GM06990 (cell line): ENCODE results near the gene ZNF331.

Source experiments
- DNase-seq: peaks from one replicate; pipeline ENCODE4 v3.0.0-alpha.2; 2011; ENCODE audit not compliant: insufficient read length; ENCODE audit errors: extremely low read depth
- H3K27me3 ChIP-seq: replicated peaks from 2 replicates; pipeline ENCODE4 v1.6.0; 2011; ENCODE audit warnings: low read length; ENCODE audit not compliant: control insufficient read depth, insufficient read depth
- H3K36me3 ChIP-seq: 2 replicates; pipeline ENCODE4 v1.5.1; 2011; ENCODE audit warnings: low read length; ENCODE audit not compliant: control insufficient read depth, insufficient read depth
- H3K4me3 ChIP-seq: replicated peaks from 2 replicates; pipeline ENCODE4 v1.5.1; 2011; ENCODE audit warnings: low read depth, mild to moderate bottlenecking, control low read depth, low read length
- TF ChIP-seq, protein P1 (sequence below): IDR thresholded peaks from 2 replicates; pipeline ENCODE4 v1.5.1; 2011; ENCODE audit warnings: low read length, control low read depth, mild to moderate bottlenecking, inconsistent platforms; ENCODE audit not compliant: insufficient read depth, poor library complexity, severe bottlenecking

The ZNF331 gene

DNA sequence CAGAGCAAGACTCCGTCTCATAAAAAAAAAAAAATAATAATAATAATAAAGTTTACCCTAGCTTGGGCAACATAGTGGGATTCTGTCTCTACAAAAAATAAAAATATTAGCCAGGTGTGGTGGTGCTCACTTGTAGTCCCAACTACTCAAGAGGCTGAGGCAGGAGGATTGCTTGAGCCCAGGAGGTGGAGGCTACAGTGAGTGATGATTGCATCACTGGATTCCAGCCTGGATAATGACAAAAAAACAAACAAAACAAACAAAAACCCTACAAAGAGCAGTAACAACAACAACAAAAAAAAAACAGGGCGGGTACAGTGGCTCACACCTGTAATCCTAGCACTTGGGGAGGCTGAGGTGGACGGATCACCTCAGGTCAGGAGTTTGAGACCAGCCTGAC lies 45.2 kb downstream of the ZNF331 start:
- no peak for DNase-seq
- Histone ChIP-seq H3K27me3 (no peaks in the 10 kb centered on the region), H3K36me3 (no peaks in the 10 kb centered on the region), H3K4me3 (no peak overlapping the region)
- TF ChIP-seq, protein P1, sequence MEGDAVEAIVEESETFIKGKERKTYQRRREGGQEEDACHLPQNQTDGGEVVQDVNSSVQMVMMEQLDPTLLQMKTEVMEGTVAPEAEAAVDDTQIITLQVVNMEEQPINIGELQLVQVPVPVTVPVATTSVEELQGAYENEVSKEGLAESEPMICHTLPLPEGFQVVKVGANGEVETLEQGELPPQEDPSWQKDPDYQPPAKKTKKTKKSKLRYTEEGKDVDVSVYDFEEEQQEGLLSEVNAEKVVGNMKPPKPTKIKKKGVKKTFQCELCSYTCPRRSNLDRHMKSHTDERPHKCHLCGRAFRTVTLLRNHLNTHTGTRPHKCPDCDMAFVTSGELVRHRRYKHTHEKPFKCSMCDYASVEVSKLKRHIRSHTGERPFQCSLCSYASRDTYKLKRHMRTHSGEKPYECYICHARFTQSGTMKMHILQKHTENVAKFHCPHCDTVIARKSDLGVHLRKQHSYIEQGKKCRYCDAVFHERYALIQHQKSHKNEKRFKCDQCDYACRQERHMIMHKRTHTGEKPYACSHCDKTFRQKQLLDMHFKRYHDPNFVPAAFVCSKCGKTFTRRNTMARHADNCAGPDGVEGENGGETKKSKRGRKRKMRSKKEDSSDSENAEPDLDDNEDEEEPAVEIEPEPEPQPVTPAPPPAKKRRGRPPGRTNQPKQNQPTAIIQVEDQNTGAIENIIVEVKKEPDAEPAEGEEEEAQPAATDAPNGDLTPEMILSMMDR = no peak

DNA sequence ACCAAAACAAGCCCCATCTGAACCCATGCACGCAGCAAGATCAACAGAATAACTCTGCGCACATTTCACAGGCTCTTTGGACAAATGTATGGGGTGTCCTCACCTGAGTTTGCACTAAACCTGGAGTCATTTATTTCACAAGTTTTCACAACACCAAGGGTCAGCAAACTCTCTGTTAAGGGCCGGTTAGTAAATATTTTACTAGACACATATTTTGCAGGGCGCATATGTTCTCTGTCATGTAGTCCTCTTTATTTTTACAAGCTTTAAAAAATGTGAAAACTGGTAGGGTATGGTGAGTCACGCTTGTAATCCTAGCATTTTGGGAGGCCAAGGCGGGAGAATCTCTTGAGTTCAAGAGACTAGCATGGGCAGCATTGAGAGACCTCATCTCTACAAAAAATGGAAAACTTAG lies 48.3 kb downstream of the ZNF331 start:
- no peaks in the 10 kb centered on the region for H3K36me3 ChIP-seq
- TF ChIP-seq, protein P1 = no peak

DNA sequence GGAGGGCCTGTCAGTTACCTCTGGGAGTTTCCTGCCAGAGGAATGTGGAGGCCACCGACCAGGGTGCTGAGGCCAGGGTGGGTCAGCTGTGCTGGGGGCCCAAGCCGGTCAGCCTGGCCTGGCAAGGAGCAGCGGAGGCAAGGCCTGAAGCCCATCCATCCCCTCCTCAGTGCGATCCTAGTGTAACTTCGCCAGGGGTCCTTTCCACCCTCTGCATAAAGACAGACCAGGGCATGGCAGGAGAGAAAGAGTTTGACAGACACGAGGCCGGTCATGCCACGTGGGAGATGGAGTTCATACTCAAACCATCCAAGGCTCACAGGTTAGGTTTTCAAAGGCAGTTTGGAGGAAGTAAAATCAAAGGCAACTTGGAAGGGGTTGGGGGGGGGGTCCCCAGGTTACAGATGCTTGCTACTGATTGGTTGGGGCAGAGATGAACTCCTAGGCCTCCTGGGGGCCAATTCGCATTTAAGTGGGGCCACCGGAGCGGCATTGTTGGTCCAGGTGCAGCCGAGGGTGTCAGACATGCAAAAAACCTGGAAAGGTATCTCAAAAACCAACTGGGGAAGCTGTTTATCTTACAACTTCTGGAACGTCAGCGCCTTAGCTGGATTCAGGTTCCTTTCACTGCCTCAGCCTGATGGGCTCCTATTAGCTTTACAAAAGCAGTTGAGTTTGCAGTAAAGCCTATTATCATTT lies 57.0 kb downstream of the ZNF331 start:
- H3K4me3 ChIP-seq = no peak overlapping the region
- DNase-seq = no peak
- H3K27me3 ChIP-seq = no peaks in the 10 kb centered on the region
- TF ChIP-seq, protein P1 = no peak
- no peaks in the 10 kb centered on the region for H3K36me3 ChIP-seq

More for the DNA sequence above, 48.3 kb downstream of the ZNF331 start:
- no peak for DNase-seq
- Histone ChIP-seq H3K4me3 (no peak overlapping the region), H3K27me3 (no peaks in the 10 kb centered on the region)

DNA sequence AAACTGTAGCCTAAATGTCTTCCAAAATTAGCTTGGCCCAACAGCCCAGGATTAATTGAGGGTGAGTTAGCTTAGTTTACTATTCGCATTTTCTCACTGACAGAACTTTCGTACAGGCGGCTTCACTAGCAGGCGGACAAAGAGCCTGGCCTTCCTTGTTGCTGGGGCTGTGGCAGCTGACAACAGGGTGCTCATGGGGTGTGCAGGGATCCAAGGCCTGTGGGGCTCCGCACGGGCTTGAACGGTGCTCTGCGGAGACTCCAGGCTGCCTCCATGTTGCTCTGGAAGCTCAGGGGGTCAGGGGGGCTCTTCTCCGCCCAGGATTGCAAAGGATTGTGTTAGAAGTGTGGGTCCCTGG lies 57.5 kb downstream of the ZNF331 start:
- TF ChIP-seq, protein P1 = no peak
- Histone ChIP-seq H3K4me3 (no peak overlapping the region), H3K36me3 (no peaks in the 10 kb centered on the region), H3K27me3 (no peaks in the 10 kb centered on the region)
- DNase-seq = no peak

DNA sequence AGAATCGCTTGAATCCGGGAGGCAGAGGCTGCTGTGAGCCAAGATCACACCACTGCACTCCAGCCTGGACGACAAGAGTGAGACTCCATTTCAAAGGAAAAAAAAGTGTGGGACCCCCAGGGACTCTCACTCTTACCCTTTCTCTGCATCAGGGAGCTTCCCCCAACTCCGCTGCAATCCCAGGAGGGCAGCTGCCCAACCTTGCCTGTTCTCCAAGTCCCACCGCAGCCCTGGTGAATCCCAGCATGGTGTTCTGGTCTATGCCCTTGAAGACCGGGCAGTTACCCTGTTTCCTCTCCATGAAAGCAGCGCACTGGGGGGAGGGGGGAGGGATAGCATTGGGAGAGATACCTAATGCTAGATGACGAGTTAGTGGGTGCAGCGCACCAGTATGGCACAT lies 58.1 kb downstream of the ZNF331 start:
- DNase-seq = no peak
- TF ChIP-seq, protein P1 = no peak
- Histone ChIP-seq H3K4me3 (no peak overlapping the region), H3K27me3 (no peaks in the 10 kb centered on the region), H3K36me3 (no peaks in the 10 kb centered on the region)

DNA sequence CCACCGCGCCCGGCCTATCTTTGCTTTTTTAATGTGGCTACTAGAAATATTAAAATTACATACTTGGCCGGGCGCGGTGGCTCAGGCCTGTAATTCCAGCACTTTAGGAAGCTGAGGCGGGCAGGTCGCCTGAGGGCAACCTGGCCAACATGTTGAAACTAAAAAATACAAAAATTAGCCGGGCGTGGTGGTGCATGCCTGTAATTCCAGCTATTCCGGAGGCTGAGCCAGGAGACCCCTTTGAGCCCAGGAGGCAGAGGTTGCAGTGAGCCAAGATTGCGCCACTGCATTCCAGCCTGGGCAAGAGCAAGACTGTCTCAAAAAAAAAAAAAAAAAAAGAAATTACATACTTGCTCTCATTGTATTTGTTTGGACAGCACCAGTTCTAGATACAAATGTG lies 59.1 kb downstream of the ZNF331 start:
- H3K27me3 ChIP-seq = no peaks in the 10 kb centered on the region

More for the DNA sequence above, 59.1 kb downstream of the ZNF331 start:
- H3K36me3 ChIP-seq = no peaks in the 10 kb centered on the region
- no peak for DNase-seq
- TF ChIP-seq, protein P1 = no peak
- no peak overlapping the region for H3K4me3 ChIP-seq
